SH-SY5Y (cell line): ENCODE data around the gene TMEM145.

Experiments used
- GATA2 ChIP-seq: IDR thresholded peaks from 2 replicates; pipeline ENCODE4 v1.6.1; 2011; ENCODE audit warnings: mild to moderate bottlenecking, low read depth, low read length
- GATA3 ChIP-seq: IDR thresholded peaks from 2 replicates; pipeline ENCODE4 v1.6.1; 2011; ENCODE audit warnings: low read depth, mild to moderate bottlenecking, low read length, moderate library complexity

DNA sequence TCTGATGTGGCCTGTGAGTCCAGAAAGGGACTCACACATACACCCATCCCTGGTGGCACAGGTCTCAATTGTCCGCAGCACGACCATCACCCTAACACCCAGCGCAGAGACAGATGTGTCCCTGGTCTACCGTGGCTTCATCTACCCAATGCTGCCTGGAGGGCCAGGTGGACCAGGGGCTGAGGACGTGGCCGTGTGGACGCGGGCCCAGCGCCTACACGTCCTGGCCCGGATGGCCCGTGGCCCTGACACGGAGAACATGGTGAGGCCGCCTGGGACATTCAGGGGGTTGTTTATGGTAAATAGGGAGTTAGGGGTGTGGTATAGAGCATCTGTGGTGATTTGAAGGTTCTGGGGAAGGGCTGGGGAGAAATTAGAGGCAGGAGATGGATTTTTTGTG, 35.1 kb downstream of the TMEM145 start:
- TF ChIP-seq GATA2 = no peak
- TF ChIP-seq GATA3 = no peak
